Measurements from ENCODE around the gene ZNF276.
A peak's percentile ranks its signal among the peaks of the same experiment; 100 is the strongest.
"Not testable (repeated sequence)": the region's sequence is repeated elsewhere in the genome, so short reads cannot be mapped to it uniquely, and the experiment has no call there.

Gene ZNF276

DNA sequence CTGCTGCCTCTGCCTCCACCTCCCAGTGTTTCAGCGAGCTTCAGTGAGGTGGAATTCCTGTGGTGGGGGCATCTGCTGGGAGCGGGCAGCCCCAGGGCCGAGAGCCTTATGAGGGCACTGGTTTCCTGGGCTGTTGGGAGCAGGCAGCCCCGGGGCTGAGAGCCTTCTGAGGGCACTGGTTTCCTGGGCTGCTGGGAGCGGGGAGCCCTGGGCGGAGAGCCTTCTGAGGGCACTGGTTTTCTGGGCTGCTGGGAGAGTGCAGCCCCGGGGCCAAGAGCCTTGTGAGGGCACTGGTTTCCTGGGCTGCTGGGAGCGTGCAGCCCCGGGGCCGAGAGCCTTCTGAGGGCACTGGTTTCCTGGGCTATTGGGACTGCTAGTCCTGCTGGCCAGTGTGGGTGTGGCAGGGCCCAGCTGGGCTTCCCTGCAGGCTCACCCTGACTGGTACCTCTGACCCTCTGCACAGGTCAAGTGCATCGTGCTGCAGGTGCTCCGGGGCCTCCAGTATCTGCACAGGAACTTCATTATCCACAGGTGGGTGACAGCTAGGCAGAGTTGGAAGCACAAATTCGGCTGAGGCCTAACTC, 29.3 kb upstream of the ZNF276 start:
- Mint-ChIP-seq H3K27ac (no peak overlapping the region), H3K9me3 (no peaks in the 10 kb centered on the region), H3K27me3 (no peaks in the 10 kb centered on the region), H3K36me3 (peaks cover 46% of the 10 kb centered on the region in 2 donors), H3K4me3 (no peak overlapping the region), H3K4me1 (peaks cover 19 to 44% of the 10 kb centered on the region in 2 donors)
- ATAC-seq (replicated peaks) (no peak), DNase-seq (no peak)

DNA sequence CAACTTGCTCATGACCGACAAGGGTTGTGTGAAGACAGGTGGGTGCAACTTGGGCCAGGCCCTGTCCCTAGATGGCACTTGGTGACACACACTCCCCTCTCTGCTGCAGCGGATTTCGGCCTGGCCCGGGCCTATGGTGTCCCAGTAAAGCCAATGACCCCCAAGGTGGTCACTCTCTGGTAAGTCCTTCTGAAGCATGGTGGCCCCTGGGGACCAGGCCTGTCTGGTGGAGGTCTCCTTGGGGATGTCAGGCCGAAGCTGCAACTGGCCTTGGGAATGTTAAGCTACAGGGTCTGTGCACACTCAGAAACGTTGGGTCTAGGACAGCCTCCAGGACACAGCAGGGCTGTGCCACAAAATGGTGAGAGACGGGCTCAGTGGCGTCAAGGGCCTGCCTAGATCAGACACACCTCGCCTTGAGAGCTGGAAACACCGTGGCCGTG, 28.0 kb upstream of the ZNF276 start:
- H3K4me3 Mint-ChIP-seq: no peak overlapping the region
- no peak for DNase-seq
- H3K4me1 Mint-ChIP-seq: peaks cover 12 to 32% of the 10 kb centered on the region in 2 donors
- no peak overlapping the region for H3K27ac Mint-ChIP-seq
- H3K27me3 Mint-ChIP-seq: no peaks in the 10 kb centered on the region
- H3K9me3 Mint-ChIP-seq: no peaks in the 10 kb centered on the region
- ATAC-seq (replicated peaks): no peak
- peaks cover 41 to 43% of the 10 kb centered on the region in 2 donors for H3K36me3 Mint-ChIP-seq

DNA sequence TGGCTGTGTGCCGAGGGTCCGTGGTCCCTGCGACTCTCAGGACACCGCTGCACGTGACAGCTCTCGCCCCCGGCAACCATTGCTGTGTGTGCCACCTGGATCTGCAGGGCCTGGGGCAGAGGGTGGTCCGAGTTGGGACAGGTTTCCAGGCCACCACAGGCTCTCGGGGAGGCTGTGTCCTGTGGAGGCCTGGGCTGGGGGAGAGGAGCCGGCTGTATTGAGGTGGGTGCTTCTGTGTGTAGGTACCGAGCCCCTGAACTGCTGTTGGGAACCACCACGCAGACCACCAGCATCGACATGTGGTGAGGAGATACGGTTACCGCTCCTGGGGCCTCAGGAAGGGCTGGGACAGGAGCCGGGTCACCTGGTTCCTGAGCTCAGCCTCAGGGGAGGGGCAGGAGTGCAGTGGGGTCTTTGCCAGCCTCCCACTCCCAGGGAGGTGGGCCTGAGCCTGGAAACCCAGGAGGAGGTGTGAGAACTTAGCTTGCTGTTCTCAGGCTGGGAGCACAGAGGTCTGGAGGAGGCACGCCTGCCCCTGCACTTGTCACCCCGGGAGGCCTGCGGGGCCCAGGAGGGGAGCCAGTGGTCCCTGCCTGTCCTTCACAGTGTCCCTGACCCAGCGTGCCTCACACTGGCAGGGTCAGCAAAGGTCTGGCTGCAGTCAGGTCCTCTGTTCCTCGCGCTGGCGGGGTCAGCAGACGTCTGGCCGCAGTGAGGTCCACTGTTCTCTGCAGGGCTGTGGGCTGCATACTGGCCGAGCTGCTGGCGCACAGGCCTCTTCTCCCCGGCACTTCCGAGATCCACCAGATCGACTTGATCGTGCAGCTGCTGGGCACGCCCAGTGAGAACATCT, 27.2 kb upstream of the ZNF276 start:
- ATAC-seq (replicated peaks): no peak
- H3K36me3 Mint-ChIP-seq: peaks cover 44 to 45% of the 10 kb centered on the region in 2 donors
- DNase-seq: no peak
- no peaks in the 10 kb centered on the region for H3K9me3 Mint-ChIP-seq
- peaks cover 13 to 30% of the 10 kb centered on the region in 2 donors for H3K4me1 Mint-ChIP-seq
- no peak overlapping the region for H3K4me3 Mint-ChIP-seq
- no peaks in the 10 kb centered on the region for H3K27me3 Mint-ChIP-seq
- no peak overlapping the region for H3K27ac Mint-ChIP-seq

DNA sequence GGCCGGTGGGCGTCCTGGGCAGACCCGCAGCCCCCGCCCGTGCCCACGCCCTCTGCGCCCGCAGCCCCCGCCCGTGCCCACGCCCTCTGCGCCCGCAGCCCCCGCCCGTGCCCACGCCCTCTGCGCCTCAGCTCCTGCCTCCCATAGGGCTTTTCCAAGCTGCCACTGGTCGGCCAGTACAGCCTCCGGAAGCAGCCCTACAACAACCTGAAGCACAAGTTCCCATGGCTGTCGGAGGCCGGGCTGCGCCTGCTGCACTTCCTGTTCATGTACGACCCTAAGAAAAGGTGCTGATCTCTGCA, 26.6 kb upstream of the ZNF276 start:
- H3K27ac Mint-ChIP-seq; H3K27me3 Mint-ChIP-seq; H3K9me3 Mint-ChIP-seq; ATAC-seq (replicated peaks); DNase-seq; H3K4me3 Mint-ChIP-seq: not testable (repeated sequence)
- Mint-ChIP-seq H3K36me3 (peaks cover 46% of the 10 kb centered on the region in 2 donors), H3K4me1 (peaks cover 14 to 32% of the 10 kb centered on the region in 2 donors)

DNA sequence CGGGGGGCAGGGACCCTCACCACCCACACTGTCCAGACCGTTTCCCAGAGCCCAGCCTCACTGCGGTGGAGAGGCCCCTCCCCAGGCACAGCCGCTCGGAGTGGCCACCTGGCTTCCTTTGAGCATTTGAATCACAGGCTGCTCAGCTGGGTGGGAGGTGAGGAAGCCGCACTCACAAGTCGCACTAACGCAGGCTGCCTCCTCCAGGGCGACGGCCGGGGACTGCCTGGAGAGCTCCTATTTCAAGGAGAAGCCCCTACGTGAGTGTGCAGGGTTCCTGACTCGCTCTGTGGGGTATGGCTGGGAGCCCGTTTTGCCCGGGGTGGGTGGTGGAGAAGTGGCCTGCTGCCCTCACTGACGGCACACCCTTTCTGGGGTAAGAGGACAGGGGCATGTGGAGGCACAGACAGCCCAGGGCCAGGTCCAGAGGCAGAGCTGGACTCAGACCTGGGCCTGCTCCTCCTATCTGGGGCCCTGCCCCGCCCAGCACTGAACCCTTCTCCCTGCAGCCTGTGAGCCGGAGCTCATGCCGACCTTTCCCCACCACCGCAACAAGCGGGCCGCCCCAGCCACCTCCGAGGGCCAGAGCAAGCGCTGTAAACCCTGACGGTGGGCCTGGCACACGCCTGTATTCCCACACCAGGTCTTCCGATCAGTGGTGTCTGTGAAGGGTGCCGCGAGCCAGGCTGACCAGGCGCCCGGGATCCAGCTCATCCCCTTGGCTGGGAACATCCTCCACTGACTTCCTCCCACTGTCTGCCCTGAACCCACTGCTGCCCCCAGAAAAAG, 26.1 kb upstream of the ZNF276 start:
- no peak for ATAC-seq (replicated peaks)
- Mint-ChIP-seq H3K9me3 (no peaks in the 10 kb centered on the region), H3K4me1 (peaks cover 17 to 35% of the 10 kb centered on the region in 2 donors), H3K4me3 (no peak overlapping the region), H3K27me3 (no peaks in the 10 kb centered on the region), H3K36me3 (peaks cover 42 to 44% of the 10 kb centered on the region in 2 donors), H3K27ac (peak overlapping the region; percentile 37)
- DNase-seq: no peak

DNA sequence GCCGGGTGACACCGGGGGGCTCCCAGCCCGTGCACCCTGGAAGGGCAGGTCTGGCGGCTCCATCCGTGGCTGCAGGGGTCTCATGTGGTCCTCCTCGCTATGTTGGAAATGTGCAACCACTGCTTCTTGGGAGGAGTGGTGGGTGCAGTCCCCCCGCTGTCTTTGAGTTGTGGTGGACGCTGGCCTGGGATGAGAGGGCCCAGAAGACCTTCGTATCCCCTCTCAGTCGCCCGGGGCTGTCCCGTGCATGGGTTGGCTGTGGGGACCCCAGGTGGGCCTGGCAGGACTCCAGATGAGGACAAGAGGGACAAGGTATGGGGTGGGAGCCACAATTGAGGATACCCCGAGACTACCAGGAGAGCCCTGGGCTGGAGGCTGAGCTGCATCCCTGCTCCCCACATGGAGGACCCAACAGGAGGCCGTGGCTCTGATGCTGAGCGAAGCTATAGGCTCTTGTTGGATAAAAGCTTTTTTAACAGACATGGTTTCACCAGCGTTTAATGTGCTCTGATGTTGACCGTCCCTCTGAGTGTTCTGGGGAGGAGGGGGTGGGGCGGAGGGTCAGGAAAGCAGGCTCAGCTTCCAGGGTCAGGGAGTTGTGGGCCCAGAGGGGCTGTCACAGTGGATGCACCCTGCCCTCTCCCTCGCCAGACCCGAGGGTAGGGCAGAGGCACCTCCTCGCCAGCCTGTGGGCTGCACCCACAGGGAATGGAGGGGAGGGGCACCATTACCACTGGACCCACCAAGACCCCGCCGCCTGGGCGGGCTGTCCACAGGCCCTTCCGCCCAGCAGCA, 25.3 kb upstream of the ZNF276 start:
- no peak for ATAC-seq (replicated peaks)
- Mint-ChIP-seq H3K4me1 (peaks cover 17 to 39% of the 10 kb centered on the region in 2 donors), H3K4me3 (peak overlapping the region in 1 of 2 donors; percentile 28), H3K27ac (no peak overlapping the region), H3K27me3 (no peaks in the 10 kb centered on the region), H3K36me3 (peaks cover 36 to 38% of the 10 kb centered on the region in 2 donors), H3K9me3 (no peaks in the 10 kb centered on the region)
- no peak for DNase-seq

DNA sequence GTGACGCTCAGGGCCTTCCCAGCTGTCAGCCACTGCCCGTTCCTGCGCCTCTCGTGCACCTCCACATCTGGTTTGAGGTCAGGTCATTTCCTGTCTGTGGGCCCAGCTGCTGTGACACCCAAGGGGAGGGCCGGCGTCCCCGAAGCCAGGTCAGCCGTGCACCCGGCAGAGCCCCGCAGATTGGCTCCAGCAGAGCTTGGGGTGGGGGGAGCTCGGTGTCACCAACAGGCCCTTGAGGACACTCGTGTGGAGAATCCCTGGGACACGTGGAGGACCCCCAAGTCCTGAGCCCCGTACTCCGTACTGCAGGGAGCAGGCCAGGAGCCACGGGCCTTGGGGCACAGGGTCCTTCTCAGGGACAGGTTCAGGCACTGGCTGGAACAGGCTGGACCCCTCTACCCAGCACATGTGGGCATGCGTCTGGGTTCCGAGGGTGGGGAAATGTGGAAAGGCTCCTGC, 24.6 kb upstream of the ZNF276 start:
- Mint-ChIP-seq H3K9me3 (no peaks in the 10 kb centered on the region), H3K36me3 (peaks cover 33 to 36% of the 10 kb centered on the region in 2 donors), H3K27ac (peak overlapping the region; percentile 9), H3K27me3 (no peaks in the 10 kb centered on the region), H3K4me1 (peaks cover 17 to 39% of the 10 kb centered on the region in 2 donors), H3K4me3 (peak overlapping the region in 1 of 2 donors; percentile 19)
- ATAC-seq (replicated peaks) (peak in 1 of 2 donors; percentile 6), DNase-seq (no peak)

DNA sequence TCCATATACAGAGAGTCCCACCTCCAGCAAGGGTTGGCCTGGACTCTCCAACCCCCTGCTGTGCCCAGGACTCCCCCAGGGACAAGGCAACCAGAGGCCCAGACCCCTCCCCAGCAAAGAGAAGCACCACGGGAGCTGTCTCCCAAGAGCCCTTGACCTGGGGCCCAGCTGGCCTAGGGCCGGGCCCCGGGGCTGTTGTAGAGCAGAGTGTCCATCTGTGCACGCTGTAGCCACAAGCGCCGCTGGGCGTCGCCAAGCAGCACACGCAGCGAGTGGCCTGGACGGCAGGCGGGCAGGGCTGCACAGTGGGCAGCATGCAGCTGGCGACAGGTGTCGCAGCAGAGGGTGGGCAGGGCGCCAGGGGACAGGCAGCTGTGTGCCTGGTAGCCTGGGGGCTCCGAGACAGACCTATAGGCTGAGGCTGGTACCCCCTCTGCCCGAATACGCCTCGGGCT, 24.1 kb upstream of the ZNF276 start:
- no peaks in the 10 kb centered on the region for H3K27me3 Mint-ChIP-seq

DNA sequence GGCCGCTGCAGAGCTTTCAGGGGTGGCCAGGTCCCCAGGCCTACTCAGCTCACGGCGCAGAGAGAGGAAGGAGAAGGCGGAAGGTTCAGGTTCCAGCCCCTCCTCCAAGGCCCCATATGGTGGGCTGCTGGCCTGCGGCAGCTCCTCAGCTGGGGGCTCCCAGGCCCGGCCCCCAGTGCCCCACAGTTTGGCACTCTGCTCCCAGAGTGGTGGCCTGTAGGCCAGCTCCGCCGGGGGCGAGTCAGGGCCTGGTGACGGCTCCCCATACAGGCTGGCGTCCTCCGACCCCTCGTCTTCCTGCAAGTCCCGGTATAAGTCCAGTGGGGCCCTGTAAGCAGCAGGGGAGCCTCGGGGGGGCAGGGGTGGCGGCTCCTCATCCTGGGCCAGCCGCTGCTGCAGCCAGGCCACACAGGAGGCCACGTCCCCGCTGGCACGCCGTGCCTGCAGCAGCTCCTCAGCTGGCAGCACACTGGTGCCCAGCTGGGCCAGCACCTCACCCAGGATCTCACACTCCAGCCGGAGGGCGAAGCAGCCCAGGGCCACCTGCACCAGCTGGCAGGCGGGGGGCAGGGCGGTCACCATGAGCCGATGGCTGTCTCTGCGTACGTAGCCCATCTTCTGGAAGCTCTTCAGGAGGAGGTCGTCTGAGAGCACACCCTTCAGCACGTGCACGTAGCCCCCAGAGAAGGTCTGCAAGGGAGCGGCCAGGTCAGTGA, 23.6 kb upstream of the ZNF276 start:
- no peak for ATAC-seq (replicated peaks)

More for the DNA sequence above, 24.1 kb upstream of the ZNF276 start:
- H3K36me3 Mint-ChIP-seq: peaks cover 29 to 32% of the 10 kb centered on the region in 2 donors
- ATAC-seq (replicated peaks) (no peak), DNase-seq (no peak)
- no peak overlapping the region for H3K27ac Mint-ChIP-seq
- no peaks in the 10 kb centered on the region for H3K9me3 Mint-ChIP-seq
- peak overlapping the region in 1 of 2 donors; percentile 19 for H3K4me3 Mint-ChIP-seq
- H3K4me1 Mint-ChIP-seq: peaks cover 17 to 41% of the 10 kb centered on the region in 2 donors

DNA sequence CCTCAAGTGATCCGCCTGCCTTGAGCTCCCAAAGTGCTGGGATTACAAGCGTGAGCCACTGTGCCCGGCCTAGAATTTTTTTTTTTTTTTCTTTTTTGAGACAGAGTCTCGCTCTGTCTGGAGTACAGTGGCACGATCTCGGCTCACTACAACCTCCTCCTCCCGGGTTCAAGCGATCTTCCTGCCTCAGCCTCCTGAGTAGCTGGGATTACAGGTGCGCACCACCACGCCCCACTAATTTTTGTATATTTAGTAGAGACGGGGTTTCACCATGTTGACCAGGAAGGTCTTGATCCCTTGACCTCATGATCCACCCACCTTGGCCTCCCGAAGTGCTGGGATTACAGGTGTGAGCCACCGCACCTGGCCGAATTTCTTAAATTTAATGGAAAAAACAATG, 22.6 kb upstream of the ZNF276 start:
- H3K9me3 Mint-ChIP-seq; DNase-seq; H3K4me3 Mint-ChIP-seq; H3K27me3 Mint-ChIP-seq; ATAC-seq (replicated peaks); H3K27ac Mint-ChIP-seq: not testable (repeated sequence)
- Mint-ChIP-seq H3K36me3 (peaks cover 19 to 23% of the 10 kb centered on the region in 2 donors), H3K4me1 (peaks cover 16 to 44% of the 10 kb centered on the region in 2 donors)

More for the DNA sequence above, 23.6 kb upstream of the ZNF276 start:
- Mint-ChIP-seq H3K4me3 (no peak overlapping the region), H3K4me1 (peaks cover 20 to 47% of the 10 kb centered on the region in 2 donors), H3K27me3 (no peaks in the 10 kb centered on the region), H3K27ac (no peak overlapping the region), H3K36me3 (peaks cover 25 to 29% of the 10 kb centered on the region in 2 donors), H3K9me3 (no peaks in the 10 kb centered on the region)
- no peak for DNase-seq

DNA sequence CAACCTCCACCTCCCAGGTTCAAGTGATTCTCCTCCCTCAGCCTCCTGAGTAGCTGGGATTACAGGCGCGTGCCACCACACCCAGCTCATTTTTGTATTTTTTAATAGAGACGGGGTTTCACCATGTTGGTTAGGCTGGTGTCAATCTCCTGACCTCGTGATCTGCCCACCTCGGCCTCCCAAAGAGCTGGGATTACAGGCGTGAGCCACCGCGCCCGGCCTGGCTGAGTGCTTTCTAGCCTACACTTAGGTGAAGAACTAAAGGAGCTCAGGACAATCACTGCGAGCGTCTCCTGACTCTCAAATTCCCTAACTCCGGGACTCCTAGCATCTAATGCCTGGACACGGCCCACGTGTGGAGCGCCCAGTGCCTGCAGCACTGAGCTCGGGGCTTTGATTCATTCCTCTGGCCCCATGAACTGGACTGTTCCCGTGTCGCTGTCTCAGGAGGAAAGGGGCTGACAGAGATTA, 21.7 kb upstream of the ZNF276 start:
- not testable (repeated sequence) for H3K9me3 Mint-ChIP-seq; H3K27me3 Mint-ChIP-seq; DNase-seq; ATAC-seq (replicated peaks)
- Mint-ChIP-seq H3K27ac (peak overlapping the region; percentile 86), H3K4me3 (peak overlapping the region; percentile 86 to 88), H3K36me3 (peaks cover 15 to 20% of the 10 kb centered on the region in 2 donors), H3K4me1 (peaks cover 12 to 41% of the 10 kb centered on the region in 2 donors)

DNA sequence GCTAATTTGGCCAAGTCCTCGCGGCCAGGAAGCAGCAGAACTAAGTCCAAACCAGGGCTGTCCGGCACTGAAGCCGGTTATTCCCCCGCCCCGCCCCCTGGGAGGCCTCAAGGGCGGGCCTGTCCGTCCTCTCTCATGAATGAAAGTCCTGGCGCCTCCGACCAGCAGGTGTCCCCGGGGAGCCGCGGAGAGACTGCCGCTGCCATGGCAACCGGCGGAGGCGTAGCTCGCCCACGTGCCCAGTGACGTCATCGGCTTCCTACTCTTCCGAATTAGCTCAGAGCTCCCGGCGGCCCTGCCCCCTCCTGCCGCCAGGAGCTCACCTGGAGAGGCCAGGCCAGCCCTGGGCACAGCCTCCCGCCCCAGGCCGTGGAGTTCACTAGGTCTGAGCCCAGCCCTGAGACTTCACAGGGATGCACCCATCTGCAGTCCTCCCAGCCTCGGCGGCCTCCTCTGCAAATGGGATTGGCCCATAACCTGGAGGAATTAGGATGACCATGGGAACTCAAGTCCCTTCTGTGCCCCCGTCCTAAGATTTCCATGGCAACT, 21.2 kb upstream of the ZNF276 start:
- Mint-ChIP-seq H3K4me1 (peaks cover 12 to 41% of the 10 kb centered on the region in 2 donors), H3K4me3 (peak overlapping the region; percentile 86 to 88), H3K9me3 (no peaks in the 10 kb centered on the region), H3K36me3 (peaks cover 11 to 16% of the 10 kb centered on the region in 2 donors), H3K27ac (peak overlapping the region; percentile 86), H3K27me3 (no peaks in the 10 kb centered on the region)
- ATAC-seq (replicated peaks) (peak; percentile 27 to 31), DNase-seq (peak; percentile 92)
